OCI-LY7 (cell line): ENCODE data around the gene HAX1. TPM values are rescaled to one million over a fixed set of nuclear protein-coding genes. Genes with fewer than 3 reads are reported as not detected.
"Not testable (repeated sequence)": the region's sequence is repeated elsewhere in the genome, so short reads cannot be mapped to it uniquely, and the experiment has no call there.

ENCODE experiments used
- BruUV-seq: library from RNA; stranded (reverse); fragments of 400-500 nt; replicated peaks from 2 replicates; lab custom pipeline; 2021; lab: Mats Ljungman, UMichigan
- CTCF ChIA-PET: fragments of 300-600 bp; sonication (Branson Sonifier 250); formaldehyde crosslinking; loops from one replicate; lab custom pipeline; 2022; ENCODE audit warnings: antibody characterized with exemption; ENCODE audit not compliant: unreplicated experiment; lab: Charles Lee
- POLR2A ChIA-PET: fragments of 300-600 bp; sonication (Branson Sonifier 250); formaldehyde crosslinking; loops from one replicate; lab custom pipeline; 2022; ENCODE audit warnings: antibody characterized with exemption; lab: Charles Lee
- DNase-seq: peaks from one replicate; pipeline ENCODE4 v3.0.0-alpha.2; 2015; ENCODE audit warnings: low spot score
- H2AFZ ChIP-seq: fragments of 200-600 bp; sonication (generic), shearing (Covaris generic); 2 replicates; pipeline ENCODE4 v1.6.1; 2014; ENCODE audit warnings: mild to moderate bottlenecking, antibody characterized with exemption, low read length, moderate library complexity
- H3K27ac ChIP-seq: fragments of 200-600 bp; sonication (generic); 2 replicates; pipeline ENCODE4 v1.5.1; 2014; ENCODE audit warnings: mixed run types, low read depth, mild to moderate bottlenecking, moderate library complexity, low read length, inconsistent platforms; ENCODE audit not compliant: poor library complexity, severe bottlenecking
- H3K36me3 ChIP-seq: fragments of 200-600 bp; sonication (generic); 2 replicates; pipeline ENCODE4 v1.6.1; 2014; ENCODE audit warnings: mild to moderate bottlenecking, antibody characterized with exemption, low read length, moderate library complexity, mixed read lengths; ENCODE audit not compliant: insufficient read depth
- H3K4me1 ChIP-seq: fragments of 200-600 bp; sonication (generic); 2 replicates; pipeline ENCODE4 v1.5.1; 2014; ENCODE audit warnings: mild to moderate bottlenecking, low read length; ENCODE audit not compliant: insufficient read depth, poor library complexity, severe bottlenecking
- H3K4me2 ChIP-seq: fragments of 200-600 bp; sonication (generic); 2 replicates; pipeline ENCODE4 v1.6.1; 2014; ENCODE audit warnings: mild to moderate bottlenecking, low read length
- H3K4me3 ChIP-seq: fragments of 200-600 bp; sonication (generic); 2 replicates; pipeline ENCODE4 v1.5.1; 2014; ENCODE audit warnings: mild to moderate bottlenecking, low read depth, low read length; ENCODE audit not compliant: poor library complexity, severe bottlenecking
- H3K79me2 ChIP-seq: fragments of 200-600 bp; sonication (generic); 2 replicates; pipeline ENCODE4 v1.6.1; 2016; ENCODE audit warnings: low read depth, mild to moderate bottlenecking, low read length, moderate library complexity, mixed read lengths; ENCODE audit not compliant: insufficient read depth
- H3K9me2 ChIP-seq: fragments of 200-600 bp; sonication (generic); 2 replicates; pipeline ENCODE4 v1.6.1; 2016; ENCODE audit warnings: mild to moderate bottlenecking, low read length, mixed read lengths; ENCODE audit not compliant: insufficient read depth
- H3K9me3 ChIP-seq: fragments of 200-600 bp; sonication (generic); 2 replicates; pipeline ENCODE4 v1.6.1; 2014; ENCODE audit warnings: mild to moderate bottlenecking, mixed run types, low read length, mixed read lengths
- H4K20me1 ChIP-seq: fragments of 200-600 bp; sonication (generic); 2 replicates; pipeline ENCODE4 v1.6.1; 2014; ENCODE audit warnings: mild to moderate bottlenecking, antibody characterized with exemption, low read length, moderate library complexity, mixed read lengths; ENCODE audit not compliant: insufficient read depth
- CTCF ChIP-seq: fragments of 200-600 bp; sonication (generic); conservative IDR thresholded peaks from 2 replicates; pipeline ENCODE4 v1.5.1; 2014; ENCODE audit warnings: mild to moderate bottlenecking, antibody characterized with exemption, low read length, moderate library complexity, mixed read lengths
- EZH2phosphoT487 ChIP-seq: fragments of 200-600 bp; sonication (generic); IDR thresholded peaks from 2 replicates; pipeline ENCODE4 v1.6.1; 2018; ENCODE audit warnings: low read depth, borderline replicate concordance, mild to moderate bottlenecking, mixed run types, antibody characterized with exemption, low read length, moderate library complexity, mixed read lengths
- intact Hi-C: fragments of 100-400 bp; cut with micrococcal nuclease; formaldehyde crosslinking; loops from one replicate; pipeline ENCODE4 v1.10.0; 2022; ENCODE audit not compliant: unreplicated experiment
- total RNA-seq, 2 experiments: library from RNA; depleted of rRNA in 1 of 2; stranded (reverse); fragments of >200 nt in 1 of 2; shearing (Covaris generic) in 1 of 2; gene quantifications; 2 replicates each; pipeline ENCODE4 v1.2.3, GENCODE V29; 2014 to 2022

HAX1 gene
- total RNA-seq, 2 experiments from 2014 or later = 170 to 196 TPM

GRCh38 chr1:154309136-154309535 is 36.7 kb downstream of the HAX1 start:
- H4K20me1 ChIP-seq, H3K4me2 ChIP-seq, H3K9me3 ChIP-seq, H3K79me2 ChIP-seq, H2AFZ ChIP-seq, intact Hi-C loops, BruUV-seq, CTCF ChIA-PET, DNase-seq, H3K36me3 ChIP-seq, H3K4me3 ChIP-seq, H3K4me1 ChIP-seq, H3K27ac ChIP-seq, H3K9me2 ChIP-seq: not testable (repeated sequence)
- POLR2A ChIA-PET = interaction anchor here (0.7 kb wide), 2 partner anchors 1005 to 1537 kb away, joined by 4 to 5 read pairs; no protein-coding TSS in a partner anchor

GRCh38 chr1:154312229-154313065 is 40.0 kb downstream of the HAX1 start:
- BruUV-seq, DNase-seq, H3K79me2 ChIP-seq, H4K20me1 ChIP-seq, H3K9me2 ChIP-seq, H3K4me1 ChIP-seq, H3K4me2 ChIP-seq, CTCF ChIA-PET, H3K4me3 ChIP-seq, intact Hi-C loops, H3K27ac ChIP-seq, H3K36me3 ChIP-seq, H2AFZ ChIP-seq: not testable (repeated sequence)
- peaks cover 11% of the 10 kb centered on the region; the same call in 1 of the 2 replicates for H3K9me3 ChIP-seq
- POLR2A ChIA-PET = interaction anchor here (0.7 kb wide), 1 partner anchor 172 kb away, joined by 3 read pairs; no protein-coding TSS in a partner anchor

DNA sequence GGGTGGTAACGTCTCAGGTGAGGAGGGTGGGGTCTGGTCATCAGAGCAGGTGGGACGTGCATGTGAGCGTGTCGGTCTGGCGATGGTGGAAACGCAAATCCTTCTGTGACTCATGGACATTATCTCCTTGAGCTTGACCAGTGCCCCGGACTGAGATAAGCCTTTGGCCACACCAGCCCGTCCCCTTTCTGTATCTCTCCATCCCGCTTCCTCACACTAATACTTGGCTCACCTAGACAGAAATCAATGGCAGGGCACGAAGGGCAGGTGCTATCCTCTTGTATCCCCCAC is 40.6 kb downstream of the HAX1 start:
- CTCF ChIA-PET = no interaction called here
- POLR2A ChIA-PET = interaction anchor here (0.7 kb wide), 1 partner anchor 172 kb away, joined by 3 read pairs; no protein-coding TSS in a partner anchor
- no TSS peak for BruUV-seq

DNA sequence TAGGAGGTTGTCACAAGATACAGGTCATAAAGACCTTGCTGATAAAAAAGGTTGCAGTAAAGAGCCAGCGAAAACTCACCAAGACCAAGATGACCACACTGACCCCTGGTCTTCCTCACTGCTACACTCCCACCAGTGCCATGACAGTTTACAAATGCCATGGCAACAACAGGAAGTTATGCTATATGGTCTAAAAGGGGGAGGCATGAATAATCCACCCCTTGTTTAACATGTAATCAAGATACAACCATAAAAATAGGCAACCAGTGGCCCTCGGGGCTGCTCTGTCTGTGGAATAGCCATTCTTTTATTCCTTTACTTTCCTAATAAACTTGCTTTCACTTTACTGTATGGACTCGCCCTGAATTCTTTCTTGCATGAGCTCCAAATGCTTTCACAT is 41.8 kb downstream of the HAX1 start:
- H3K9me3 ChIP-seq = peaks cover 13% of the 10 kb centered on the region; the same call in 1 of the 2 replicates
- DNase-seq, H4K20me1 ChIP-seq, H2AFZ ChIP-seq, BruUV-seq, POLR2A ChIA-PET, H3K79me2 ChIP-seq, H3K4me2 ChIP-seq, H3K36me3 ChIP-seq, H3K27ac ChIP-seq, H3K4me3 ChIP-seq, intact Hi-C loops, CTCF ChIA-PET, H3K9me2 ChIP-seq, H3K4me1 ChIP-seq: not testable (repeated sequence)

More for the DNA sequence above, 40.6 kb downstream of the HAX1 start:
- no peak for DNase-seq
- no peak overlapping the region for H2AFZ ChIP-seq
- no peak overlapping the region for H3K4me2 ChIP-seq
- TF ChIP-seq EZH2phosphoT487 (no peak), CTCF (no peak)
- intact Hi-C loops = no loop called here
- peaks cover 13% of the 10 kb centered on the region; the same call in 1 of the 2 replicates for H3K9me3 ChIP-seq
- no peaks in the 10 kb centered on the region for H3K9me2 ChIP-seq
- no peaks in the 10 kb centered on the region for H3K4me1 ChIP-seq
- H3K36me3 ChIP-seq = no peaks in the 10 kb centered on the region
- no peaks in the 10 kb centered on the region for H3K79me2 ChIP-seq
- H4K20me1 ChIP-seq = no peaks in the 10 kb centered on the region
- H3K27ac ChIP-seq = no peak overlapping the region
- H3K4me3 ChIP-seq = no peak overlapping the region
